Fibroblast of mammary gland (primary cell): Measurements from ENCODE around the gene CNIH2.
"Not testable (repeated sequence)": the region's sequence is repeated elsewhere in the genome, so short reads cannot be mapped to it uniquely, and the experiment has no call there.

Experiments used
- DNase-seq: peaks from one replicate; pipeline ENCODE4 v3.0.0-alpha.2; 2010; ENCODE audit warnings: low read depth
- H3K4me3 ChIP-seq: 2 replicates; pipeline ENCODE4 v1.5.1; 2011; ENCODE audit warnings: low read depth, mild to moderate bottlenecking, low read length, moderate library complexity; ENCODE audit not compliant: control insufficient read depth
- CTCF ChIP-seq: conservative IDR thresholded peaks from 2 replicates; pipeline ENCODE4 v1.5.1; 2011; ENCODE audit warnings: low read depth, low read length, inconsistent platforms; ENCODE audit not compliant: control insufficient read depth, insufficient read depth

The CNIH2 gene

GRCh38 chr11:66272596-66272995 lies 5.4 kb upstream of the CNIH2 start:
- no peak for TF ChIP-seq CTCF
- no peak for DNase-seq
- no peak overlapping the region for H3K4me3 ChIP-seq

- no peak for TF ChIP-seq CTCF
- no peak for DNase-seq
- no peak overlapping the region for H3K4me3 ChIP-seq
Measured at GRCh38 chr11:66274219-66274618, 3.8 kb upstream of the CNIH2 start.

- H3K4me3 ChIP-seq: no peak overlapping the region
- no peak for TF ChIP-seq CTCF
- no peak for DNase-seq
Measured at GRCh38 chr11:66275396-66275795, 2.6 kb upstream of the CNIH2 start.

GRCh38 chr11:66275984-66276612 lies 1.9 kb upstream of the CNIH2 start:
- no peak for DNase-seq
- no peak overlapping the region for H3K4me3 ChIP-seq
- TF ChIP-seq CTCF: no peak

GRCh38 chr11:66276619-66277018 lies 1.4 kb upstream of the CNIH2 start:
- H3K4me3 ChIP-seq, DNase-seq: not testable (repeated sequence)

GRCh38 chr11:66277064-66277463 lies 911 bp upstream of the CNIH2 start:
- DNase-seq, H3K4me3 ChIP-seq: not testable (repeated sequence)

- no peak for DNase-seq
- TF ChIP-seq CTCF: no peak
- H3K4me3 ChIP-seq: no peak overlapping the region
Measured at GRCh38 chr11:66278363-66279091, 552 bp downstream of the CNIH2 start.
